Measurements from ENCODE around the gene ADPGK.

Gene ADPGK

DNA sequence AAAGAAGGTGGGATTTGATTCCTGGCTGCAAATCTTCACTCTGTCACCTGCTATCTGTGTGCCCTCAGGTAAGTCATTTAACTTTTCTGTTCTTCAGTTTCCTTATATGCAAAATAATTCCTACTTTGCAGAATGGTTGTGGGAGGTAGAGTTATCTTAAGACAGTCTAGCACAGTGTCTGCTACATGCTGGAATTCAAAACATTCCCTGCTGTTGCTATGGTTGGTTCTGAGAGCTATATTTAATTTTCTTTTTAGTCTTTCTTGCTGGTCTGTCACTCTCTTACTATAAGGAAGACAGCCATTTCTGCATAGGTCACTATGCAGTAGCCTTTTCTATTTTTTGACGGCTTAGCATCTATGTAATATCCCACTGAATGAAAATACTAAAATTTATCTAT lies 4.0 kb upstream of the ADPGK start:
- no peak for DNase-seq

GRCh38 chr15:72786676-72787345 lies 3.3 kb upstream of the ADPGK start:
- DNase-seq, result no peak

GRCh38 chr15:72786242-72786641 lies 2.7 kb upstream of the ADPGK start:
- DNase-seq, result no peak

DNA sequence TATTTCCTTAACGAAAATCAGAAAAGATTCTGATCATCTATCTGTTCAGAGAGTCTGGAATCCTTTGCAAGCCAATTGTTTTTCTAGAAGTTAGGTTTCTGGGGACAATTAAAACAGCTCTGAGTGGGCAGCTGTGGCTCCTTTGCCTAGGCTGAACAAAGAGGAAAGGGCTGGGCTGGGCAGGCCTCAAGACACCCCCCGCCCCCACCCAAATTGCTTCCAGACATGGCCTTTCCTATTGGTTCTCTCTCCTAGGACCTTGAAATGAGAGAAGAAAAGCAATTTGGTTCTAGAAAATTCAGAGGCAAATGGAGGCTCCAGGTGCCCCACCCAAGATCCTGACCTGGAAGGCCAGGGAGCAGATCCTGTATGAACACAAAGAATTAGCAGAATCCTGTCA lies 2.3 kb upstream of the ADPGK start:
- no peak for DNase-seq

DNA sequence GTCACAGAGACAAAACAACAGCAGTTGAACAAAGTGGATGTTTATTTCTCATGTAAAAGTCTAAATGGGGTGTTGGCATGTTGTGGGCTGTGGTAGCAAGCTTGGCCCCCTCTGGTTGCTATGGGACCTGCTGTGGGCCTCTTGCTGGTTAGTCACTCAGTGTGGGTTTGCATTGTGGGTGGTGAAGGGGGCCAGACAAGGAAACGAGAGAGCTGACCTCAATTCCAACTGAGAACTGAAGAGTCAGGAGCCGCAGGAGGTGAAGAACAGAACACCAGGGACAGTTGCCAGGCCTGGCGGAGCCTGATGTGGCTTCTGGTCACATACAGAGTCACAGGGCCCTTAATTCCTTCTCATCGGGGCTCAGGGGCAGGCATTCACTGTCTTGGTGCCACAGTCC lies 1.9 kb upstream of the ADPGK start:
- no peak for DNase-seq

- no peak for DNase-seq
Observed at GRCh38 chr15:72784456-72784876, 908 bp upstream of the ADPGK start.

GRCh38 chr15:72783004-72783639 lies 436 bp downstream of the ADPGK start:
- no peak for DNase-seq

- DNase-seq, result no peak
Observed at GRCh38 chr15:72782274-72783003, 1.1 kb downstream of the ADPGK start.

- no peak for DNase-seq
Observed at GRCh38 chr15:72781631-72782030, 1.9 kb downstream of the ADPGK start.

DNA sequence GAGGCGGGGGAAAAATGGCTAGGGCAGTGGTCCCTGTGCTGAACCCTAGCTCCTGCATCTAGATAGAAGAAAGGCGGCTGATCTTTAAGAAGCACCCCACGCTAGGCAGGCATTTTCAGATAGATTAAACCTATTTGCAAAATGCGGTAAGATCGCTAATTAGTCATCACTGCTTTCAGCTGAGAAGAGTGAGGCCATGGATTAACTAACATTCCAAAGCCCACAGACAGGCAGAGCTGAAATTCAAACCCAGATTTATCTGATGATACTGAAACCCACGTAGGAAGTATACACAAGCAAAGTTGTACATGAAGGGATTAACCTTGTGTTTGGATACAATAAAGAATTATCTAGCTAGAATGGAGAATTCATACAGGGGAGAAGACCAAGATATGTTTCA lies 4.8 kb downstream of the ADPGK start:
- no peak for DNase-seq

GRCh38 chr15:72774696-72775383 lies 8.7 kb downstream of the ADPGK start:
- no peak for DNase-seq

GRCh38 chr15:72771329-72771725 lies 12.2 kb downstream of the ADPGK start:
- DNase-seq, result no peak

- no peak for DNase-seq
Observed at GRCh38 chr15:72770673-72771328, 12.8 kb downstream of the ADPGK start.

- DNase-seq, result no peak
Observed at GRCh38 chr15:72766780-72767179, 16.8 kb downstream of the ADPGK start.

DNA sequence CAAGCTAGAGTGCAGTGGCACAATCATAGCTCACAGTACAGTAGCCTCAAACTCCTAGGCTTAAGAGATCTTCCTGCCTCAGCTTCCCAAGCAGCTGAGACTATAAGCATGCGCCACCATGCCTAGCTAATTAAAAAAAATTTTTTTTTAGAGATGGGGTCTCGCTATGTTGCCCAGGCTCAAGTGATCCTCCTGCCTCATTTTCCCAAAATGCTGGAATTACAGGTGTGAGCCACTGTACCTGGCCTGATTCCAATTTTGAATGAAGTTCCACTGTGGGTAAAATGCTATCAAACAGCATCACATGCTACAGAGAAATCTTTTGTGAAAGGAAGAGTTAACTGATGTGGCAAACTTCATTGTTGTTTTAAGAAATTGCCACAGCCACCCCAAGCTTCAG lies 17.5 kb downstream of the ADPGK start:
- no peak for DNase-seq

DNA sequence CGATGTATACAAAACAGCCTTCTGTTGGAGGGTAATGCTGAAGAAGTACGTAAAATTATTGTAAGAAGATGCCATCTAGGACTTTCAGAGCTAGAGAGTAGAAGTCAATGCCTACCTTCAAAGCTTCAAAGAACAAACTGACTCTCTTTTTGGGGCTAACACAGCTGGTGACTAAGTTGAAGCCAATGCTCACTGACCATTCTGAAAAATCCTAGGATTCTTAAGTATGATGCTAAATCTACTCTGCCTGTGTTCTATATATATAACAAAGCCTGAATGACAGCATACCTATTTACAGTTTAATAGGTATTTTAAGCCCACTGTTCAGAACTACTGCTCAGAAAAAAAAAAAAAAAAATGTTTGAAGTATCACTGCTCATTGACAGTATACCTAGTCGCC lies 18.9 kb downstream of the ADPGK start:
- no peak for DNase-seq

DNA sequence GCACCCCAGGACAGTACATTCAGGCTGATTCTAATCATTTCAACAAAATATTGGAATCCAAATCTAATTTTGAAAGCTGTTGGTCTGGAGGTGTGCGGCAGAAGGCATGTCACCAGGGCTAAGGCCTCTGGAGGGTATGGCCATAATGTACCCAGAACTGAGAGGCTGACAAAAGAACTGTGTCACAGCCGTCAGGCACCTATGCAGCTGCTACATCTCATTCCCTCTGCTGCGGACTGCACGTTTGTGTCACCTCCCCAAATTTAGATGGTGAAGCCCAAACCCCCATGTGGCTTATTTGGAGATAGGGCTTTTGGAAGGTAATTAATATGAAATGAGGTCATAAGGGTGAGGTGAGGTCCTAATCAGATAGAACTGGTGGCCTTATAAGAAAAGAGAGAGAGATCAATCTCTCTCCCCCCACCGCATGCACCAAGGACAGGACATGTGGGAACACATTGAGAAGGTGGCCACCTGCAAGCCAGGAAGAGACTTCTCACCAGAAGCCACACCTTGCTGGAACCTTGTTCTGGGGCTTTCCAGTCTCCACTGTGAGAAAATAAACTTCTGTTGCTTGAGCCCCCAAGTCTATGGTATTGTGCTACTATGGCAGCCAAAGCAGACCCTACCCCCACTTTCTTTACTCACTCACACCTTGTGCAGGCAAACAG lies 22.8 kb downstream of the ADPGK start:
- DNase-seq, result no peak

- no peak for DNase-seq
Observed at GRCh38 chr15:72758182-72758581, 25.4 kb downstream of the ADPGK start.

DNA sequence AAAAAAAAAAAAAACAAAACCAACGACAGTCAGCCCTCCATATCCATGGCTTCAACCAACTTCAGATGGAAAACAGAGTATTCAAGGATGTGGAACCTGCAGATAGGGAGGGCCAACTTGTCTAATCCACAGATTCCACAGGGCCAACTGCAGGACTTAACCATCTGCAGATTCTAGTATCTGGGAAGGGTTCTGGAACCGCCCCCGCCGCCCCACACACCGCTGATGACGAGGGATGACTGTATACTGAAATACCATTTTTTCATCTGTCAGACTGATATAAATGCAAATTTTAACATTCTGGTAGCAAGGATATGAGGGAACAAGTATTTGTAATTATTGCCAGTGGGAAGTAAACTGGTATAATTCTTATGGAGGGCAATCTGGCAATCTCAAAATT lies 29.5 kb downstream of the ADPGK start:
- no peak for DNase-seq

- DNase-seq, result no peak
Observed at GRCh38 chr15:72751751-72752455, 31.7 kb downstream of the ADPGK start.

DNA sequence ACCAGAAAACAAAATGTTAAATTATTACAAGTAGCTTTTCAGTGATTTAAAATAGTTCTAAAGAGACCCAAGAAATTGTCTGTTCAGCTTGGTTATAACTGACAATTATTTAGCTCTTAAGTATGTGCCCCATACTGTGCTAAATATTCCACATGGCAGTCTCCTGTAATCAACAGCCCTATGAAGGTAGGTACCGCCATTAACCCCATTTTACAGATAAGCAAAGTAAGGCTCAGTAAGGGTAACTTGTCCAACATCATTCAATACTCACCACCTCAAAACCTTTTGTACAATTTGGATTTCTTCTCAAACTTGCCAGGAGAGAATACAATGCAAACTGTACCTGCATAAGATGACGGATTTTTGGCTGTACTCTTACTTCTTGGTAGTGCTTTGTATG lies 33.9 kb downstream of the ADPGK start:
- DNase-seq, result no peak

GRCh38 chr15:72740219-72740618 lies 43.3 kb downstream of the ADPGK start:
- DNase-seq, result no peak

Measured in cortex of kidney (tissue), 1 donor.